ENCODE measurements around the gene CAPN5. TPM values are rescaled to one million over a fixed set of nuclear protein-coding genes. Genes with fewer than 3 reads are reported as not detected.

Gene CAPN5
- total RNA-seq, 1 experiment from 2014 or later = 17.3 TPM

- CTCF ChIA-PET = interaction anchor here (1.7 kb wide), 1 partner anchor 39 kb away, joined by 4 read pairs; no protein-coding TSS in a partner anchor
- ATAC-seq = no peak
- no TSS peak for BruUV-seq (replicated peaks)
- Histone ChIP-seq H3K9me3 (ENCODE audit: control insufficient read depth, insufficient read depth, low read depth, low read length) (no peaks in the 10 kb centered on the region), H3K27me3 (ENCODE audit: control insufficient read depth, insufficient read depth, low read length) (peaks cover 4% of the 10 kb centered on the region), H3K4me3 (ENCODE audit: low read depth in 2 of 2, low read length in 2 of 2) (no peak overlapping the region), H3K4me1 (ENCODE audit: control insufficient read depth, insufficient read depth, low read length) (no peaks in the 10 kb centered on the region), H3K36me3 (ENCODE audit: control insufficient read depth, insufficient read depth, low read length) (no peaks in the 10 kb centered on the region), H3K27ac (ENCODE audit: low read length) (no peak overlapping the region)
- in situ Hi-C loops (cut with HindIII; ENCODE audit: low pct_unique_long_range_greater_than_20kb, low sequenced_read_pairs) (no loop called here), intact Hi-C loops (cut with micrococcal nuclease; ENCODE audit: unreplicated experiment) (no loop called here)
- DNase-seq (ENCODE audit: low read depth, low spot score) = no peak
- POLR2A ChIA-PET = no interaction called here
- TF ChIP-seq CTCF (IDR thresholded peaks at IDR 0.05) = no peak
- TF ChIP-seq POLR2AphosphoS5 (IDR thresholded peaks at IDR 0.05; ENCODE audit: low read depth, low read length) = no peak
- no peak for TF ChIP-seq TCF7L2 (IDR thresholded peaks at IDR 0.05; ENCODE audit: low read depth, low read length)
- no peak for TF ChIP-seq SIN3A (IDR thresholded peaks at IDR 0.05; ENCODE audit: borderline replicate concordance, insufficient read depth, low read depth, low read length)
- TF ChIP-seq REST (IDR thresholded peaks at IDR 0.05; ENCODE audit: insufficient read depth in 1 of 2, low read depth in 2 of 2, low read length in 1 of 2) = no peak
These were observed 99.2 kb downstream of the CAPN5 start for GRCh38 chr11:77166021-77166420.

- ChIA-PET CTCF (no interaction called here), POLR2A (no interaction called here)
- intact Hi-C loops (cut with micrococcal nuclease; ENCODE audit: unreplicated experiment) (no loop called here), in situ Hi-C loops (cut with HindIII; ENCODE audit: low pct_unique_long_range_greater_than_20kb, low sequenced_read_pairs) (no loop called here)
- TF ChIP-seq SIN3A (IDR thresholded peaks at IDR 0.05; ENCODE audit: borderline replicate concordance, insufficient read depth, low read depth, low read length) = no peak
- TF ChIP-seq REST (IDR thresholded peaks at IDR 0.05; ENCODE audit: insufficient read depth in 1 of 2, low read depth in 2 of 2, low read length in 1 of 2) = no peak
- TF ChIP-seq POLR2AphosphoS5 (IDR thresholded peaks at IDR 0.05; ENCODE audit: low read depth, low read length) = no peak
- no peak for TF ChIP-seq CTCF (IDR thresholded peaks at IDR 0.05)
- TF ChIP-seq TCF7L2 (IDR thresholded peaks at IDR 0.05; ENCODE audit: low read depth, low read length) = no peak
- Histone ChIP-seq H3K27ac (ENCODE audit: low read length) (no peak overlapping the region), H3K9me3 (ENCODE audit: control insufficient read depth, insufficient read depth, low read depth, low read length) (no peaks in the 10 kb centered on the region), H3K36me3 (ENCODE audit: control insufficient read depth, insufficient read depth, low read length) (no peaks in the 10 kb centered on the region), H3K4me1 (ENCODE audit: control insufficient read depth, insufficient read depth, low read length) (no peaks in the 10 kb centered on the region), H3K27me3 (ENCODE audit: control insufficient read depth, insufficient read depth, low read length) (peaks cover 4% of the 10 kb centered on the region), H3K4me3 (ENCODE audit: low read depth in 2 of 2, low read length in 2 of 2) (no peak overlapping the region)
- ATAC-seq (no peak), DNase-seq (ENCODE audit: low read depth, low spot score) (no peak)
- no TSS peak for BruUV-seq (replicated peaks)
These were observed 100.4 kb downstream of the CAPN5 start for GRCh38 chr11:77167111-77167626.
